WTC11 (cell line): Measurements from ENCODE around the gene CFAP99.

Source experiments
- AR ChIP-seq: fragments of 250-450 bp; sonication (Bioruptor Pico); IDR thresholded peaks from 2 replicates; pipeline ENCODE4 v1.9.0; 2021; ENCODE audit warnings: mild to moderate bottlenecking
- CBFB ChIP-seq: sonication (generic); formaldehyde crosslinking; IDR thresholded peaks from 2 replicates; pipeline ENCODE4 v1.8.1; 2022; ENCODE audit warnings: mild to moderate bottlenecking, low read depth, missing genetic modification reagents
- CTCF ChIP-seq: fragments of 200-600 bp; IDR thresholded peaks from 2 replicates; pipeline ENCODE4 v1.8.0; 2022; ENCODE audit warnings: antibody characterized with exemption
- MAX ChIP-seq: sonication (generic); formaldehyde crosslinking; IDR thresholded peaks from 2 replicates; pipeline ENCODE4 v1.8.0; 2022; ENCODE audit warnings: mild to moderate bottlenecking, missing genetic modification reagents
- SP1 ChIP-seq: sonication (generic); formaldehyde crosslinking; conservative IDR thresholded peaks from 2 replicates; pipeline ENCODE4 v1.8.1; 2022; ENCODE audit warnings: missing genetic modification reagents
- TF ChIP-seq, protein P1 (sequence below): sonication (generic); formaldehyde crosslinking; IDR thresholded peaks from 2 replicates; pipeline ENCODE4 v1.8.1; 2022; ENCODE audit warnings: low read depth, missing genetic modification reagents, borderline replicate concordance
- TF ChIP-seq, protein P2 (sequence below): sonication (generic); formaldehyde crosslinking; IDR thresholded peaks from 2 replicates; pipeline ENCODE4 v1.8.1; 2023; ENCODE audit warnings: mild to moderate bottlenecking, missing genetic modification reagents, moderate library complexity
- TF ChIP-seq, protein P3 (sequence below): sonication (generic); formaldehyde crosslinking; IDR thresholded peaks from 2 replicates; pipeline ENCODE4 v1.8.0; 2022; ENCODE audit warnings: mild to moderate bottlenecking, missing genetic modification reagents

DNA sequence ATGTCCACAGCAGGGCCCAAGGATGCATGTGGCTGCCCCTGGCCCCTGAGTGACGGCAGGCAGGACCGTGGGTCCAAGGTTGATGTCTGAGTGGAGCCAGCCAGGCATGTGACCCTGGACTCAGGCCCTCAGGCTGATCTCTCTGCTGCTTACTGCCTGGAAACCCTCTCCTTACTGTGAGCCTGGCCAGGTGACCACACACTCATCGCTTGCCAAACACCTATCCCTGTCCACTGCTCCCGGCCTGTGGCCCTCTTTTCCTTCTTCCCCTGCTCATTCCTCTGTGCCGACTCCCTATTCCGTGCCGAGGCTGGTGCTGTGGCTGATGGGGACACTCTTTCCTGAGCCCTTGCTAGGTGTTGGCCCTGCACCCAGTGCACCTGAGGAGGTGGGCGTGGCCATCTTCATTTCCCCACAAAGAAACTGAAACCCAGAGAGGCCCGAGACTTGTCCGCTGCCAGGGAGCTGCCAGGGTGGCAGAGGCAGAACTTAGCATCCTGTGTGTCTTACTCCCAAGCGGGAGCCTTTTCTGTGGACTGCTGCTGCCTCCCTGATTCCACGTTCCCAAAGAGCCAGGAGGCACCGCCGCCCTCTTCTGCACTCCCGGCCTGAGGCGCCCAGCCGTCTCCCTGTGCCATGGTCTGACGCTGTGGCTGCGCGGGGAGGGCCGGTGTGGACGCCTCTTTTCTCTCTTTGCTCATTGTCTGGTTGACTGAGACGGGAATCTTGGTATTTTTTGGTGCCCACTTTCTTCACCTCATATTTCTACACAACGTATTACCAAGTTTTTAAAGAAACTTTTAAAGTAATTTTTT lies 38.9 kb downstream of the CFAP99 start:
- TF ChIP-seq CTCF (no peak), SP1 (CRISPR knock-in tag) (no peak), AR (no peak), MAX (CRISPR knock-in tag) (no peak), CBFB (no peak)
- TF ChIP-seq, protein P1, sequence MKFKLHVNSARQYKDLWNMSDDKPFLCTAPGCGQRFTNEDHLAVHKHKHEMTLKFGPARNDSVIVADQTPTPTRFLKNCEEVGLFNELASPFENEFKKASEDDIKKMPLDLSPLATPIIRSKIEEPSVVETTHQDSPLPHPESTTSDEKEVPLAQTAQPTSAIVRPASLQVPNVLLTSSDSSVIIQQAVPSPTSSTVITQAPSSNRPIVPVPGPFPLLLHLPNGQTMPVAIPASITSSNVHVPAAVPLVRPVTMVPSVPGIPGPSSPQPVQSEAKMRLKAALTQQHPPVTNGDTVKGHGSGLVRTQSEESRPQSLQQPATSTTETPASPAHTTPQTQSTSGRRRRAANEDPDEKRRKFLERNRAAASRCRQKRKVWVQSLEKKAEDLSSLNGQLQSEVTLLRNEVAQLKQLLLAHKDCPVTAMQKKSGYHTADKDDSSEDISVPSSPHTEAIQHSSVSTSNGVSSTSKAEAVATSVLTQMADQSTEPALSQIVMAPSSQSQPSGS (CRISPR knock-in tag): no peak
- TF ChIP-seq, protein P2, sequence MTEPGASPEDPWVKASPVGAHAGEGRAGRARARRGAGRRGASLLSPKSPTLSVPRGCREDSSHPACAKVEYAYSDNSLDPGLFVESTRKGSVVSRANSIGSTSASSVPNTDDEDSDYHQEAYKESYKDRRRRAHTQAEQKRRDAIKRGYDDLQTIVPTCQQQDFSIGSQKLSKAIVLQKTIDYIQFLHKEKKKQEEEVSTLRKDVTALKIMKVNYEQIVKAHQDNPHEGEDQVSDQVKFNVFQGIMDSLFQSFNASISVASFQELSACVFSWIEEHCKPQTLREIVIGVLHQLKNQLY (CRISPR knock-in tag): no peak
- TF ChIP-seq, protein P3, sequence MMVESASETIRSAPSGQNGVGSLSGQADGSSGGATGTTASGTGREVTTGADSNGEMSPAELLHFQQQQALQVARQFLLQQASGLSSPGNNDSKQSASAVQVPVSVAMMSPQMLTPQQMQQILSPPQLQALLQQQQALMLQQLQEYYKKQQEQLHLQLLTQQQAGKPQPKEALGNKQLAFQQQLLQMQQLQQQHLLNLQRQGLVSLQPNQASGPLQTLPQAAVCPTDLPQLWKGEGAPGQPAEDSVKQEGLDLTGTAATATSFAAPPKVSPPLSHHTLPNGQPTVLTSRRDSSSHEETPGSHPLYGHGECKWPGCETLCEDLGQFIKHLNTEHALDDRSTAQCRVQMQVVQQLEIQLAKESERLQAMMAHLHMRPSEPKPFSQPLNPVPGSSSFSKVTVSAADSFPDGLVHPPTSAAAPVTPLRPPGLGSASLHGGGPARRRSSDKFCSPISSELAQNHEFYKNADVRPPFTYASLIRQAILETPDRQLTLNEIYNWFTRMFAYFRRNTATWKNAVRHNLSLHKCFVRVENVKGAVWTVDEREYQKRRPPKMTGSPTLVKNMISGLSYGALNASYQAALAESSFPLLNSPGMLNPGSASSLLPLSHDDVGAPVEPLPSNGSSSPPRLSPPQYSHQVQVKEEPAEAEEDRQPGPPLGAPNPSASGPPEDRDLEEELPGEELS (CRISPR knock-in tag): no peak
